CD4-positive, alpha-beta T cell treated with Interleukin-6 at 100 ng/mL for 8 hours (primary cell): ENCODE results near the gene TSEN2.
"Not testable (repeated sequence)": the region's sequence is repeated elsewhere in the genome, so short reads cannot be mapped to it uniquely, and the experiment has no call there.

ENCODE experiments used
- DNase-seq: peaks from one replicate; pipeline ENCODE4 v3.0.0-alpha.2; 2020; ENCODE audit warnings: mixed read lengths, low spot score

The TSEN2 gene

GRCh38 chr3:12452361-12453330, 31.6 kb upstream of the TSEN2 start:
- no peak for DNase-seq

GRCh38 chr3:12454076-12454815, 30.0 kb upstream of the TSEN2 start:
- no peak for DNase-seq

GRCh38 chr3:12454816-12455121, 29.5 kb upstream of the TSEN2 start:
- DNase-seq: no peak

GRCh38 chr3:12455740-12456139, 28.5 kb upstream of the TSEN2 start:
- no peak for DNase-seq

GRCh38 chr3:12456441-12456840, 27.8 kb upstream of the TSEN2 start:
- DNase-seq: no peak

GRCh38 chr3:12457380-12457779, 26.9 kb upstream of the TSEN2 start:
- not testable (repeated sequence) for DNase-seq

- no peak for DNase-seq
Observed at GRCh38 chr3:12458901-12459300, 25.4 kb upstream of the TSEN2 start.

GRCh38 chr3:12460127-12460526, 24.2 kb upstream of the TSEN2 start:
- no peak for DNase-seq

GRCh38 chr3:12461097-12461649, 23.1 kb upstream of the TSEN2 start:
- no peak for DNase-seq

- peak; percentile 24 for DNase-seq
Observed at GRCh38 chr3:12462159-12462947, 21.9 kb upstream of the TSEN2 start.

- DNase-seq: no peak
Observed at GRCh38 chr3:12463686-12464085, 20.6 kb upstream of the TSEN2 start.

- DNase-seq: no peak
Observed at GRCh38 chr3:12464181-12464580, 20.1 kb upstream of the TSEN2 start.

- DNase-seq: no peak
Observed at GRCh38 chr3:12465151-12465835, 19.0 kb upstream of the TSEN2 start.

- DNase-seq: no peak
Observed at GRCh38 chr3:12465836-12466225, 18.4 kb upstream of the TSEN2 start.

- no peak for DNase-seq
Observed at GRCh38 chr3:12467746-12468145, 16.5 kb upstream of the TSEN2 start.

GRCh38 chr3:12468276-12468675, 16.0 kb upstream of the TSEN2 start:
- no peak for DNase-seq

GRCh38 chr3:12468757-12469156, 15.5 kb upstream of the TSEN2 start:
- no peak for DNase-seq

- not testable (repeated sequence) for DNase-seq
Observed at GRCh38 chr3:12469222-12469621, 15.1 kb upstream of the TSEN2 start.

GRCh38 chr3:12470111-12470510, 14.2 kb upstream of the TSEN2 start:
- DNase-seq: no peak

- no peak for DNase-seq
Observed at GRCh38 chr3:12470680-12471079, 13.6 kb upstream of the TSEN2 start.

- peak; percentile 27 for DNase-seq
Observed at GRCh38 chr3:12471241-12471640, 13.0 kb upstream of the TSEN2 start.
